IMR-90 (cell line): Measurements from ENCODE around the gene ELMO1. TPM values are rescaled to one million over a fixed set of nuclear protein-coding genes. Genes with fewer than 3 reads are reported as not detected.
A peak's percentile ranks its signal among the peaks of the same experiment; 100 is the strongest.

ENCODE experiments used
- ATAC-seq: fragments of 200-7000 bp; cut with Tn5 transposase; 2 replicates; pipeline ENCODE4 v1.9.1; 2020; ENCODE audit warnings: low read depth, mild to moderate bottlenecking, moderate library complexity
- Bru-seq: library from RNA; stranded (reverse); fragments of 400-500 nt; gene quantifications from one replicate; lab custom pipeline; 2021; lab: Mats Ljungman, UMichigan
- BruChase-seq, 2 experiments: library from RNA; stranded (reverse); fragments of 400-500 nt; gene quantifications; one replicate each; lab custom pipeline; 2021; lab: Mats Ljungman, UMichigan
- BruUV-seq: library from RNA; stranded (reverse); fragments of 400-500 nt; replicated peaks from 2 replicates; lab custom pipeline; 2021; lab: Mats Ljungman, UMichigan
- CTCF ChIA-PET: fragments of 300-600 bp; formaldehyde crosslinking; extraction: SDS; loops from one replicate; lab custom pipeline; 2021; ENCODE audit warnings: antibody characterized with exemption; lab: Yijun Ruan, JAX
- POLR2A ChIA-PET: fragments of 300-600 bp; sonication (Branson Sonifier 250); formaldehyde crosslinking; loops from one replicate; lab custom pipeline; 2022; ENCODE audit warnings: antibody characterized with exemption; ENCODE audit not compliant: unreplicated experiment; lab: Charles Lee
- DNase-seq: peaks from one replicate; pipeline ENCODE4 v3.0.0; 2013
- H2AFZ ChIP-seq: replicated peaks from 2 replicates; pipeline ENCODE3; 2013; ENCODE audit warnings: low read length, mild to moderate bottlenecking; ENCODE audit not compliant: poor library complexity
- H2AK5ac ChIP-seq: 2 replicates; pipeline ENCODE4 v1.6.1; 2013; ENCODE audit warnings: low read depth, low read length, inconsistent platforms
- H2AK9ac ChIP-seq: replicated peaks from 2 replicates; pipeline ENCODE3; 2013; ENCODE audit warnings: mild to moderate bottlenecking, low read depth, low read length, moderate library complexity; ENCODE audit not compliant: poor library complexity
- H2BK120ac ChIP-seq: 2 replicates; pipeline ENCODE4 v1.6.1; 2013; ENCODE audit warnings: low read depth, low read length, inconsistent platforms
- H2BK15ac ChIP-seq: 3 replicates; pipeline ENCODE4 v1.6.1; 2013; ENCODE audit warnings: low read depth, low read length, inconsistent platforms
- H2BK20ac ChIP-seq: 2 replicates; pipeline ENCODE4 v1.6.1; 2013; ENCODE audit warnings: low read depth, mild to moderate bottlenecking, inconsistent platforms, low read length, moderate library complexity
- H2BK5ac ChIP-seq: 2 replicates; pipeline ENCODE4 v1.6.1; 2013; ENCODE audit warnings: mild to moderate bottlenecking, low read depth, low read length, inconsistent platforms; ENCODE audit not compliant: poor library complexity, severe bottlenecking
- H3K14ac ChIP-seq: replicated peaks from 2 replicates; pipeline ENCODE4 v1.6.1; 2013; ENCODE audit warnings: low read depth, low read length, inconsistent platforms
- H3K18ac ChIP-seq: 2 replicates; pipeline ENCODE4 v1.6.1; 2013; ENCODE audit warnings: low read depth, low read length, control low read depth
- H3K23ac ChIP-seq: 2 replicates; pipeline ENCODE4 v1.6.1; 2013; ENCODE audit warnings: low read depth, low read length, inconsistent platforms
- H3K27ac ChIP-seq: 2 replicates; pipeline ENCODE4 v1.5.1; 2013; ENCODE audit warnings: mild to moderate bottlenecking, control low read depth, low read length; ENCODE audit not compliant: insufficient read depth
- H3K27me3 ChIP-seq: 2 replicates; pipeline ENCODE4 v1.6.1; 2013; ENCODE audit warnings: low read length; ENCODE audit not compliant: control insufficient read depth, insufficient read depth
- H3K36me3 ChIP-seq: 2 replicates; pipeline ENCODE4 v1.6.1; 2013; ENCODE audit warnings: low read length, mixed read lengths; ENCODE audit not compliant: control insufficient read depth, insufficient read depth
- H3K4ac ChIP-seq: 2 replicates; pipeline ENCODE4 v1.6.1; 2013; ENCODE audit warnings: low read depth, low read length, inconsistent platforms
- H3K4me1 ChIP-seq: 2 replicates; pipeline ENCODE4 v1.6.1; 2013; ENCODE audit warnings: low read length, mixed read lengths; ENCODE audit not compliant: control insufficient read depth, insufficient read depth
- H3K4me2 ChIP-seq: 2 replicates; pipeline ENCODE4 v1.6.1; 2013; ENCODE audit warnings: low read depth, mild to moderate bottlenecking, control low read depth, low read length, moderate library complexity
- H3K4me3 ChIP-seq: 2 replicates; pipeline ENCODE4 v1.5.1; 2013; ENCODE audit warnings: low read depth, mild to moderate bottlenecking, control low read depth, low read length, moderate library complexity; ENCODE audit not compliant: insufficient read depth
- H3K56ac ChIP-seq: 2 replicates; pipeline ENCODE4 v1.6.1; 2013; ENCODE audit warnings: low read length, inconsistent platforms; ENCODE audit not compliant: insufficient read depth; ENCODE audit errors: extremely low read depth
- H3K79me1 ChIP-seq, 2 experiments: 2 replicates each; pipeline ENCODE4 v1.6.1; 2013; ENCODE audit warnings: low read length in 2 of 2, inconsistent platforms in 1 of 2, low read depth in 1 of 2
- H3K9ac ChIP-seq: 2 replicates; pipeline ENCODE4 v1.6.1; 2013; ENCODE audit warnings: low read depth, low read length, control low read depth
- H3K9me1 ChIP-seq: 2 replicates; pipeline ENCODE4 v1.6.1; 2013; ENCODE audit warnings: low read length, inconsistent platforms; ENCODE audit not compliant: insufficient read depth
- H3K9me3 ChIP-seq: 2 replicates; pipeline ENCODE4 v1.6.1; 2013; ENCODE audit warnings: low read length; ENCODE audit not compliant: control insufficient read depth, insufficient read depth
- H4K20me1 ChIP-seq: 2 replicates; pipeline ENCODE4 v1.6.1; 2013; ENCODE audit warnings: low read length, inconsistent platforms; ENCODE audit not compliant: insufficient read depth
- H4K5ac ChIP-seq: 2 replicates; pipeline ENCODE4 v1.6.1; 2013; ENCODE audit warnings: mild to moderate bottlenecking, low read depth, low read length, control low read depth
- H4K8ac ChIP-seq, 2 experiments: 2 replicates each; pipeline ENCODE4 v1.6.1; 2013; ENCODE audit warnings: low read depth in 2 of 2, low read length in 2 of 2, control low read depth in 1 of 2, inconsistent platforms in 1 of 2
- H4K91ac ChIP-seq: 2 replicates; pipeline ENCODE4 v1.6.1; 2013; ENCODE audit warnings: low read depth, low read length, inconsistent platforms; ENCODE audit not compliant: insufficient read depth
- MAFK ChIP-seq: IDR thresholded peaks from 2 replicates; pipeline ENCODE4 v1.6.1; 2012; ENCODE audit warnings: low read depth, low read length, improper control_type of control experiment
- SMC3 ChIP-seq: fragments of 150-350 bp; IDR thresholded peaks from 2 replicates; pipeline ENCODE4 v1.6.1; 2016; ENCODE audit warnings: low read depth, mild to moderate bottlenecking, antibody characterized with exemption, low read length, moderate library complexity
- WGBS, 2 experiments: methylation state at CpG; one replicate each; pipeline versions ENCODE4 v1.1.5 to v1.1.7; 2013; ENCODE audit warnings: missing lambda C conversion rate in 2 of 2; ENCODE audit not compliant: insufficient read length in 1 of 2; ENCODE audit errors: extremely low coverage in 2 of 2; 5-methylcytosine and 5-hydroxymethylcytosine counted together
- dilution Hi-C: fragments of 300-500 bp; cut with HindIII; formaldehyde crosslinking; loops from one replicate; pipeline ENCODE4 v1.14.3; 2018; ENCODE audit warnings: low sequenced_read_pairs; ENCODE audit not compliant: unreplicated experiment
- in situ Hi-C: fragments of 300-500 bp; cut with MboI; formaldehyde crosslinking; loops from 3 replicates; pipeline ENCODE4 v1.14.3; 2019; ENCODE audit warnings: low sequenced_read_pairs, inconsistent platforms, mixed read lengths
- intact Hi-C: fragments of 100-400 bp; cut with micrococcal nuclease; formaldehyde crosslinking; loops from 2 replicates; pipeline ENCODE4 v1.10.0; 2022
- long read RNA-seq: library from polyadenylated mRNA; unstranded; transcript quantifications from one replicate; pipeline ENCODE4 v2.0.0, GENCODE V29; 2021; ENCODE audit not compliant: unreplicated experiment
- polyA plus RNA-seq, 3 experiments: library from polyadenylated mRNA; depleted of rRNA; stranded (reverse); fragments of >200 nt; gene quantifications; 2 replicates each; pipeline ENCODE4 v1.2.3, GENCODE V29; 2012; ENCODE audit warnings: low replicate concordance in 1 of 3
- total RNA-seq: library from RNA; depleted of rRNA; stranded (reverse); fragments of >200 nt; gene quantifications from 2 replicates; pipeline ENCODE4 v1.2.3, GENCODE V29; 2012; rRNA removed

The ELMO1 gene
- total RNA-seq: not detected in 2 replicates
- polyA plus RNA-seq (2012; rRNA removed): 0.03 TPM in 1 of 2 replicates, not detected in the other
- not detected in 2 replicates for polyA plus RNA-seq (2012; cell fraction: cytosol; rRNA removed)
- not detected in 2 replicates for polyA plus RNA-seq (2012; cell fraction: nucleus; rRNA removed; ENCODE audit: low replicate concordance)
- percentile 9 among the genes with signal in this experiment for Bru-seq, nascent RNA
- BruChase-seq, experiment 1, labeled RNA remaining after a 6-hour chase: percentile 6 among the genes with signal in this experiment
- BruChase-seq, experiment 2, labeled RNA remaining after a 2-hour chase: percentile 3 among the genes with signal in this experiment
- long read RNA-seq: 0 reads

GRCh38 chr7:37448636-37449361, at the start of gene ELMO1:
ELMO1 (minus strand) TSS chr7:37448864; CDS start chr7:37342690, 106,174 bp downstream.
- Histone ChIP-seq H3K4ac (no peak within 1 kb of the TSS), H3K14ac (no peak within 1 kb of the TSS), H3K79me1 (no peaks in the 10 kb centered on the region), H2BK20ac (no peak within 1 kb of the TSS), H3K23ac (no peak within 1 kb of the TSS), H3K4me3 (no peak within 1 kb of the TSS; the same call in 1 of the 2 replicates), H4K20me1 (no peaks in the 10 kb centered on the region), H3K27ac (no peak within 1 kb of the TSS), H3K56ac (no peak within 1 kb of the TSS), H4K8ac (no peak within 1 kb of the TSS), H3K36me3 (no peaks in the 10 kb centered on the region), H3K4me1 (no peaks in the 10 kb centered on the region), H2BK5ac (no peak within 1 kb of the TSS), H2AFZ (peak within 1 kb of the TSS; percentile 58), H3K9ac (no peak within 1 kb of the TSS), H3K27me3 (peaks cover 4% of the 10 kb centered on the region; the same call in 1 of the 2 replicates), H2BK15ac (no peak within 1 kb of the TSS), H2AK9ac (no peak within 1 kb of the TSS), H3K9me1 (no peaks in the 10 kb centered on the region), H3K9me3 (peaks cover 2% of the 10 kb centered on the region), H3K18ac (no peak within 1 kb of the TSS), H2AK5ac (no peak within 1 kb of the TSS), H4K91ac (no peak within 1 kb of the TSS), H2BK120ac (no peak within 1 kb of the TSS), H3K4me2 (no peak within 1 kb of the TSS), H4K5ac (no peak within 1 kb of the TSS)
- BruUV-seq: no TSS peak
- ChIA-PET CTCF (interaction anchor here (0.5 kb wide), 1 partner anchor 103 kb away, joined by 3 read pairs; no protein-coding TSS in a partner anchor), POLR2A (no interaction called here)
- intact Hi-C loops: loop anchor here (10.0 kb wide), 1 partner anchor 64 kb away; no protein-coding TSS in a partner anchor
- DNase-seq: peak; percentile 6
- WGBS, 2 experiments: 0% methylated on average over 9 of the region's 56 CpGs; no CpG with 5 or more reads in 1 of the 2 experiments
- dilution Hi-C loops: no loop called here
- ATAC-seq: peak; percentile 62
- in situ Hi-C loops: no loop called here
- TF ChIP-seq SMC3: no peak
- TF ChIP-seq MAFK: no peak
